Measurements from ENCODE around the gene NFIA. TPM values are rescaled to one million over a fixed set of nuclear protein-coding genes. Genes with fewer than 3 reads are reported as not detected.

NFIA gene
- total and polyA plus RNA-seq, 9 of the 15 experiments (the other 6 are each of a cell fraction or from before 2014, with no cell fraction given), result 5.3 to 24.9 (median 9.8) TPM

DNA sequence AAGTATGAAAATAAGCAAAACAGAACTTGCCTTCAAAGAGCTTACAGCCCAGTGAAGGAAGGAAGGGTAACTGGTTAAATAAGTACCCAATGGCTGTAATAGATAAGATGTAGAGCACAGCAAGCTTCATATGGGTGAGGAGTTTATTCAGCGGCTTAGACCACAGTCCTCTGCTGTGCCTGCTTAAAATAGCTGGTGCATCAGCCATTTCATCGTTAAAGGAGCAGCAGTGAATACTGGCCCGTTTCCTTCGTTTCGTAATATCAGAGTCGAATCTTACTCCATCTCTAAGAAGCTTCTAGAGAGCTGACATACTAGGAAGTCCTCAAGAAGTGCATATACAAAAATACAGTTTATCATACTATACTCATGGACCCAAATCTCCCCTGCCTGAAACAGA, 286.5 kb downstream of the NFIA start (continued):
- no peak for TF ChIP-seq MGA (IDR thresholded peaks at IDR 0.05)
- no peak for TF ChIP-seq ZNF511 (CRISPR knock-in tag; IDR thresholded peaks at IDR 0.05)
- no peak for TF ChIP-seq POLR3G (IDR thresholded peaks at IDR 0.05; ENCODE audit: extremely low read depth, insufficient read length, insufficient replicate concordance)
- no peak for TF ChIP-seq PHB (CRISPR knock-in tag; IDR thresholded peaks at IDR 0.05)
- TF ChIP-seq PCBP1 (IDR thresholded peaks at IDR 0.05; ENCODE audit: low read depth, low read length, poor library complexity, severe bottlenecking), result no peak
- no peak for TF ChIP-seq CCAR2 (IDR thresholded peaks at IDR 0.05; ENCODE audit: low read depth, low read length)
- TF ChIP-seq CREM (IDR thresholded peaks at IDR 0.05; ENCODE audit: low read depth), result no peak
